Left lung (tissue), 10 donors: ENCODE results near the gene OSCAR. TPM values are rescaled to one million over a fixed set of nuclear protein-coding genes. Genes with fewer than 3 reads are reported as not detected.

Source experiments
- ATAC-seq: fragments of 200-7000 bp; cut with Tn5 transposase; one replicate; pipeline ENCODE4 v1.9.1; 2020; ENCODE audit warnings: moderate library complexity
- DNase-seq, 4 donors: peaks; one replicate each; pipeline ENCODE4 v3.0.0-alpha.2; 2013 to 2020
- H3K27ac ChIP-seq, 2 donors: fragments of 200-600 bp; sonication (generic) in 1 of 2; one replicate each; pipeline versions ENCODE4 v1.5.0 to v1.8.0; 2020 to 2021
- H3K27me3 ChIP-seq, 2 donors: fragments of 200-600 bp; sonication (generic) in 1 of 2; one replicate each; pipeline versions ENCODE4 v1.5.0 to v1.8.0; 2020 to 2021
- H3K36me3 ChIP-seq, 2 donors: fragments of 200-600 bp; sonication (generic) in 1 of 2; one replicate each; pipeline versions ENCODE4 v1.5.0 to v1.8.0; 2020 to 2021
- H3K4me1 ChIP-seq, 2 donors: fragments of 200-600 bp; one replicate each; pipeline ENCODE4 v1.8.0; 2021
- H3K4me3 ChIP-seq, 2 donors: fragments of 200-600 bp; sonication (generic) in 1 of 2; one replicate each; pipeline versions ENCODE4 v1.5.0 to v1.8.0; 2020 to 2021; ENCODE audit warnings: mild to moderate bottlenecking in 1 of 2
- H3K9me3 ChIP-seq, 2 donors: fragments of 200-600 bp; sonication (generic) in 1 of 2; one replicate each; pipeline versions ENCODE4 v1.5.0 to v1.8.0; 2020 to 2021
- CTCF ChIP-seq, 2 donors: fragments of 200-600 bp; sonication (generic) in 1 of 2; IDR thresholded peaks; one replicate each; pipeline versions ENCODE4 v1.5.0 to v1.8.0; 2021; ENCODE audit warnings: antibody characterized with exemption in 2 of 2
- intact Hi-C, 2 donors: fragments of 100-400 bp; cut with DNase I; formaldehyde crosslinking; loops; one replicate each; pipeline versions ENCODE4 v1.11.2 to v1.14.2; 2022
- polyA plus RNA-seq, 6 donors: library from polyadenylated mRNA; unstranded; fragments of 120-200 nt; gene quantifications; one replicate each; pipeline ENCODE4 v1.2.1, GENCODE V29; 2013; ENCODE audit not compliant: insufficient read length in 6 of 6
- total RNA-seq, 2 donors: library from RNA; stranded (reverse); fragmentation: NEBNext Ultra II Directional; extraction: Animal tissue kit (Norgen Biotek cat#: 25700); gene quantifications; one replicate each; pipeline ENCODE4 v1.2.1, GENCODE V29; 2021
- donor health status: DM: no; HTN: yes; CAD: no.
- donor health status: DM: no; HTN: no; CAD: no.

Gene OSCAR
- total and polyA plus RNA-seq, 8 donors: 0.43 to 57.1 (median 0.58) TPM

- intact Hi-C loops: no loop called here
These were observed 32.8 kb upstream of the OSCAR start for GRCh38 chr19:54133312-54133956.

GRCh38 chr19:54129617-54129996, 29.0 kb upstream of the OSCAR start:
- intact Hi-C loops: no loop called here
- no peak overlapping the region for H3K27ac ChIP-seq
- H3K36me3 ChIP-seq: peaks cover 0 to 82% of the 10 kb centered on the region in 2 donors
- H3K4me3 ChIP-seq: no peak overlapping the region
- H3K4me1 ChIP-seq: no peaks in the 10 kb centered on the region
- H3K9me3 ChIP-seq: no peaks in the 10 kb centered on the region
- ATAC-seq: no peak
- DNase-seq: no peak
- TF ChIP-seq CTCF (IDR thresholded peaks at IDR 0.05): no peak
- H3K27me3 ChIP-seq: no peaks in the 10 kb centered on the region

More at GRCh38 chr19:54133312-54133956, 32.8 kb upstream of the OSCAR start:
- peaks cover 6 to 19% of the 10 kb centered on the region in 2 donors for H3K4me1 ChIP-seq
- H3K4me3 ChIP-seq: no peak overlapping the region
- no peak overlapping the region for H3K27ac ChIP-seq
- peaks cover 0 to 43% of the 10 kb centered on the region in 2 donors for H3K36me3 ChIP-seq
- H3K27me3 ChIP-seq: no peaks in the 10 kb centered on the region
- no peak for TF ChIP-seq CTCF (IDR thresholded peaks at IDR 0.05)
- no peak for ATAC-seq
- H3K9me3 ChIP-seq: no peaks in the 10 kb centered on the region
- DNase-seq: peak in 1 of 4 donors; percentile 44

GRCh38 chr19:54128796-54129616, 28.4 kb upstream of the OSCAR start:
- Histone ChIP-seq H3K27ac (no peak overlapping the region), H3K9me3 (no peaks in the 10 kb centered on the region), H3K27me3 (no peaks in the 10 kb centered on the region), H3K36me3 (peaks cover 0 to 88% of the 10 kb centered on the region in 2 donors), H3K4me3 (no peak overlapping the region), H3K4me1 (no peaks in the 10 kb centered on the region)
- ATAC-seq: no peak
- no peak for TF ChIP-seq CTCF (IDR thresholded peaks at IDR 0.05)
- DNase-seq: peak in 1 of 4 donors; percentile 37
- intact Hi-C loops: no loop called here

- no peak overlapping the region for H3K4me3 ChIP-seq
- TF ChIP-seq CTCF (IDR thresholded peaks at IDR 0.05): no peak
- ATAC-seq: no peak
- H3K4me1 ChIP-seq: no peaks in the 10 kb centered on the region
- intact Hi-C loops: no loop called here
- peaks cover 0 to 94% of the 10 kb centered on the region in 2 donors for H3K36me3 ChIP-seq
- H3K27me3 ChIP-seq: no peaks in the 10 kb centered on the region
- H3K9me3 ChIP-seq: no peaks in the 10 kb centered on the region
- DNase-seq: no peak
- no peak overlapping the region for H3K27ac ChIP-seq
These were observed 27.8 kb upstream of the OSCAR start for GRCh38 chr19:54128441-54128725.

GRCh38 chr19:54127688-54128440, 27.3 kb upstream of the OSCAR start:
- H3K9me3 ChIP-seq: no peaks in the 10 kb centered on the region
- H3K27me3 ChIP-seq: no peaks in the 10 kb centered on the region
- H3K27ac ChIP-seq: no peak overlapping the region
- intact Hi-C loops: no loop called here
- no peaks in the 10 kb centered on the region for H3K4me1 ChIP-seq
- peaks cover 0 to 99% of the 10 kb centered on the region in 2 donors for H3K36me3 ChIP-seq
- no peak overlapping the region for H3K4me3 ChIP-seq
- TF ChIP-seq CTCF (IDR thresholded peaks at IDR 0.05): no peak
- DNase-seq (no peak), ATAC-seq (no peak)
